ENCODE results near the gene ZFR.

GRCh38 chr5:32432633-32433032 lies 11.9 kb downstream of the ZFR start:
- TF ChIP-seq CTCF (IDR thresholded peaks at IDR 0.05): no peak
- no peak for TF ChIP-seq ZFX (IDR thresholded peaks at IDR 0.05; ENCODE audit: borderline replicate concordance)

Measured in 22Rv1 (cell line).